Naive thymus-derived CD4-positive, alpha-beta T cell (primary cell): ENCODE data around the gene TRPV6. TPM values are rescaled to one million over a fixed set of nuclear protein-coding genes. Genes with fewer than 3 reads are reported as not detected.
A peak's percentile ranks its signal among the peaks of the same experiment; 100 is the strongest.

ENCODE experiments used
- ATAC-seq: fragments of 150-1000 bp; cut with Tn5 transposase; 2 replicates; pipeline ENCODE4 v1.10.0; 2021; ENCODE audit warnings: mild to moderate bottlenecking, moderate library complexity
- CTCF ChIA-PET: fragments of 350-600 bp; sonication (Branson Sonifier 250); formaldehyde crosslinking; loops from one replicate; lab custom pipeline; 2021; ENCODE audit warnings: antibody characterized with exemption; lab: Charles Lee
- POLR2A ChIA-PET: fragments of 350-600 bp; sonication (Branson Sonifier 250); formaldehyde crosslinking; loops from one replicate; lab custom pipeline; 2021; ENCODE audit warnings: antibody characterized with exemption, inconsistent platforms; lab: Charles Lee
- DNase-seq, 9 donors: peaks; one replicate each; pipeline versions ENCODE4 v3.0.0 to v3.0.0-alpha.2; 2020 to 2022; ENCODE audit warnings: mixed read lengths in 1 of 9
- H3K27ac ChIP-seq: one replicate; pipeline ENCODE4 v1.7.0; 2013; ENCODE audit warnings: mild to moderate bottlenecking, low read depth, low read length, moderate library complexity
- H3K27me3 ChIP-seq, 2 donors: one replicate each; pipeline ENCODE4 v1.7.0; 2013; ENCODE audit warnings: low read length in 2 of 2, mild to moderate bottlenecking in 2 of 2, moderate library complexity in 2 of 2; ENCODE audit not compliant: control insufficient read depth in 2 of 2, insufficient read depth in 2 of 2
- H3K36me3 ChIP-seq, 3 experiments: 1 replicate in 2 of 3; 2 replicates in 1 of 3; pipeline ENCODE4 v1.7.0; 2013; ENCODE audit warnings: low read length in 3 of 3, mild to moderate bottlenecking in 3 of 3, moderate library complexity in 1 of 3; ENCODE audit not compliant: insufficient read depth in 3 of 3, control insufficient read depth in 2 of 3
- H3K4me1 ChIP-seq, 2 donors: one replicate each; pipeline ENCODE4 v1.7.0; 2013; ENCODE audit warnings: low read length in 2 of 2, mild to moderate bottlenecking in 2 of 2, moderate library complexity in 1 of 2; ENCODE audit not compliant: control insufficient read depth in 2 of 2, insufficient read depth in 2 of 2
- H3K4me3 ChIP-seq: 2 replicates; pipeline ENCODE4 v1.7.0; 2013; ENCODE audit warnings: mild to moderate bottlenecking, low read length
- H3K9me3 ChIP-seq, 3 experiments: 1 replicate in 2 of 3; 2 replicates in 1 of 3; pipeline ENCODE4 v1.7.0; 2013; ENCODE audit warnings: low read length in 3 of 3; ENCODE audit not compliant: control insufficient read depth in 2 of 3
- H3K27ac Mint-ChIP-seq, 9 donors: one replicate each; pipeline ENCODE4 v1.8.0; 2020 to 2022; ENCODE audit warnings: mixed read lengths in 9 of 9, mild to moderate bottlenecking in 8 of 9, moderate library complexity in 5 of 9, inconsistent platforms in 2 of 9
- H3K27me3 Mint-ChIP-seq, 5 donors: one replicate each; pipeline ENCODE4 v1.8.0; 2021 to 2022; ENCODE audit warnings: mixed read lengths in 5 of 5, mild to moderate bottlenecking in 1 of 5
- H3K36me3 Mint-ChIP-seq, 5 donors: one replicate each; pipeline ENCODE4 v1.8.0; 2020 to 2022; ENCODE audit warnings: mixed read lengths in 5 of 5, mild to moderate bottlenecking in 3 of 5, inconsistent platforms in 1 of 5
- H3K4me1 Mint-ChIP-seq, 7 donors: one replicate each; pipeline ENCODE4 v1.8.0; 2020 to 2022; ENCODE audit warnings: mixed read lengths in 7 of 7, mild to moderate bottlenecking in 3 of 7, inconsistent platforms in 1 of 7
- H3K4me3 Mint-ChIP-seq, 10 donors: one replicate each; pipeline ENCODE4 v1.8.0; 2020 to 2022; ENCODE audit warnings: mild to moderate bottlenecking in 10 of 10, mixed read lengths in 10 of 10, moderate library complexity in 6 of 10, inconsistent platforms in 2 of 10
- H3K9me3 Mint-ChIP-seq, 11 donors: one replicate each; pipeline ENCODE4 v1.8.0; 2020 to 2022; ENCODE audit warnings: mixed read lengths in 11 of 11, mild to moderate bottlenecking in 4 of 11, inconsistent platforms in 1 of 11, moderate library complexity in 1 of 11
- intact Hi-C, 2 donors: fragments of 100-400 bp; cut with micrococcal nuclease; formaldehyde crosslinking; loops; one replicate each; pipeline ENCODE4 v1.15.1; 2023
- polyA plus RNA-seq, 2 donors: library from polyadenylated mRNA; unstranded; fragments of 300-500 nt; fragmentation: Illumina TruSeq; gene quantifications; one replicate each; pipeline ENCODE4 v1.2.3, GENCODE V29; 2021
- total RNA-seq, 6 experiments: library from RNA in 5 of 6; stranded (reverse) in 5 of 6; gene quantifications; 1 replicate in 5 of 6; 2 replicates in 1 of 6; pipeline ENCODE4 v1.2.3 and lab custom pipeline; 2021 to 2026

Gene TRPV6
- total and polyA plus RNA-seq, 7 experiments from 2014 or later, result 0.05 TPM; not detected in 6

GRCh38 chr7:142859829-142860228 lies 25.7 kb downstream of the TRPV6 start:
- H3K27ac Mint-ChIP-seq, result peak overlapping the region in 5 of 9 donors; percentile 7 to 81 (median 52)
- intact Hi-C loops, result no loop called here
- CTCF ChIA-PET, result interaction anchor here (0.6 to 2.2 kb wide), 4 partner anchors 21 to 355 kb away, joined by 3 to 5 read pairs (median 4); no protein-coding TSS in a partner anchor
- H3K9me3 Mint-ChIP-seq, result no peaks in the 10 kb centered on the region
- Histone ChIP-seq H3K27me3 (no peaks in the 10 kb centered on the region), H3K36me3 (peaks cover 0 to 26% (median 0%) of the 10 kb centered on the region in 3 experiments), H3K4me3 (no peak overlapping the region), H3K27ac (no peak overlapping the region), H3K4me1 (peaks cover 0 to 12% of the 10 kb centered on the region in 2 donors), H3K9me3 (no peaks in the 10 kb centered on the region)
- H3K27me3 Mint-ChIP-seq, result peaks cover 0 to 21% (median 0%) of the 10 kb centered on the region in 5 donors
- no peak for DNase-seq
- no peak overlapping the region for H3K4me3 Mint-ChIP-seq
- H3K36me3 Mint-ChIP-seq, result peaks cover 0 to 12% (median 0%) of the 10 kb centered on the region in 5 donors
- peaks cover 13 to 42% (median 32%) of the 10 kb centered on the region in 7 donors for H3K4me1 Mint-ChIP-seq
- no peak for ATAC-seq
- POLR2A ChIA-PET, result interaction anchor here (0.6 to 10.8 kb wide), 2 partner anchors 50 to 413 kb away, joined by 3 to 133 read pairs; no protein-coding TSS in a partner anchor

- H3K36me3 Mint-ChIP-seq, result peaks cover 0 to 8% (median 0%) of the 10 kb centered on the region in 5 donors
- peaks cover 13 to 40% (median 30%) of the 10 kb centered on the region in 7 donors for H3K4me1 Mint-ChIP-seq
- CTCF ChIA-PET, result interaction anchor here (0.6 to 2.2 kb wide), 2 partner anchors 73 to 356 kb away, joined by 3 to 5 read pairs; no protein-coding TSS in a partner anchor
- Histone ChIP-seq H3K9me3 (no peaks in the 10 kb centered on the region), H3K36me3 (peaks cover 0 to 28% (median 0%) of the 10 kb centered on the region in 3 experiments), H3K4me1 (peaks cover 0 to 12% of the 10 kb centered on the region in 2 donors), H3K27me3 (no peaks in the 10 kb centered on the region), H3K27ac (no peak overlapping the region), H3K4me3 (no peak overlapping the region)
- H3K9me3 Mint-ChIP-seq, result no peaks in the 10 kb centered on the region
- H3K27ac Mint-ChIP-seq, result peak overlapping the region in 5 of 9 donors; percentile 7 to 81 (median 52)
- POLR2A ChIA-PET, result interaction anchor here (0.9 to 10.8 kb wide), 2 partner anchors 11 to 49 kb away, joined by 3 to 133 read pairs; no protein-coding TSS in a partner anchor
- H3K4me3 Mint-ChIP-seq, result peak overlapping the region in 1 of 10 donors; percentile 21
- ATAC-seq (no peak), DNase-seq (no peak)
- intact Hi-C loops, result no loop called here
- H3K27me3 Mint-ChIP-seq, result peaks cover 0 to 21% (median 0%) of the 10 kb centered on the region in 5 donors
These were observed 26.1 kb downstream of the TRPV6 start for GRCh38 chr7:142859411-142859810.

GRCh38 chr7:142857625-142858024 lies 27.9 kb downstream of the TRPV6 start:
- Mint-ChIP-seq H3K27ac (peak overlapping the region in 5 of 9 donors; percentile 11 to 84 (median 59)), H3K36me3 (no peaks in the 10 kb centered on the region), H3K27me3 (peaks cover 0 to 24% (median 0%) of the 10 kb centered on the region in 5 donors), H3K4me3 (peak overlapping the region in 7 of 10 donors; percentile 5 to 92 (median 65)), H3K4me1 (peaks cover 16 to 48% (median 40%) of the 10 kb centered on the region in 7 donors), H3K9me3 (no peaks in the 10 kb centered on the region)
- Histone ChIP-seq H3K9me3 (no peaks in the 10 kb centered on the region), H3K36me3 (peaks cover 0 to 13% (median 0%) of the 10 kb centered on the region in 3 experiments), H3K27me3 (no peaks in the 10 kb centered on the region), H3K27ac (no peak overlapping the region), H3K4me3 (no peak overlapping the region), H3K4me1 (peaks cover 4 to 12% of the 10 kb centered on the region in 2 donors)
- CTCF ChIA-PET, result interaction anchor here (0.6 to 2.2 kb wide), 4 partner anchors 31 to 358 kb away, joined by 3 to 5 read pairs (median 4); no protein-coding TSS in a partner anchor
- intact Hi-C loops, result no loop called here
- POLR2A ChIA-PET, result interaction anchor here (0.5 to 10.8 kb wide), 4 partner anchors 10 to 56 kb away, joined by 3 to 133 read pairs (median 4); no protein-coding TSS in a partner anchor
- ATAC-seq, result no peak
- no peak for DNase-seq

- Histone ChIP-seq H3K4me1 (peaks cover 4 to 12% of the 10 kb centered on the region in 2 donors), H3K27ac (peak overlapping the region; percentile 22), H3K36me3 (peaks cover 0 to 5% (median 0%) of the 10 kb centered on the region in 3 experiments), H3K27me3 (no peaks in the 10 kb centered on the region), H3K9me3 (no peaks in the 10 kb centered on the region), H3K4me3 (peak overlapping the region; percentile 85)
- intact Hi-C loops, result no loop called here
- Mint-ChIP-seq H3K27ac (peak overlapping the region in 8 of 9 donors; percentile 56 to 85 (median 79)), H3K27me3 (peaks cover 0 to 24% (median 0%) of the 10 kb centered on the region in 5 donors), H3K4me3 (peak overlapping the region; percentile 58 to 92 (median 80)), H3K4me1 (peaks cover 16 to 53% (median 40%) of the 10 kb centered on the region in 7 donors), H3K9me3 (no peaks in the 10 kb centered on the region), H3K36me3 (no peaks in the 10 kb centered on the region)
- CTCF ChIA-PET, result interaction anchor here (0.6 to 3.2 kb wide), 6 partner anchors 10 to 358 kb away, joined by 3 to 24 read pairs (median 6); no protein-coding TSS in a partner anchor
- DNase-seq (peak in 1 of 9 donors; percentile 44), ATAC-seq (no peak)
- POLR2A ChIA-PET, result interaction anchor here (3.0 to 10.8 kb wide), 2 partner anchors 47 to 59 kb away, joined by 35 to 133 read pairs; no protein-coding TSS in a partner anchor
These were observed 28.8 kb downstream of the TRPV6 start for GRCh38 chr7:142856565-142857245.

- ATAC-seq, result no peak
- no peaks in the 10 kb centered on the region for H3K36me3 Mint-ChIP-seq
- ChIA-PET POLR2A (interaction anchor here (0.6 to 10.8 kb wide), 6 partner anchors 9 to 510 kb away, joined by 3 to 133 read pairs (median 4); no protein-coding TSS in a partner anchor), CTCF (interaction anchor here (1.0 to 3.2 kb wide), 7 partner anchors 10 to 359 kb away, joined by 3 to 24 read pairs (median 7); no protein-coding TSS in a partner anchor)
- intact Hi-C loops, result loop anchor here (2.0 kb wide), 2 partner anchors 17 to 41 kb away; no protein-coding TSS in a partner anchor
- H3K4me3 Mint-ChIP-seq, result peak overlapping the region; percentile 58 to 92 (median 80)
- peak in 2 of 9 donors; percentile 5 for DNase-seq
- H3K36me3 ChIP-seq, result peaks cover 0 to 5% (median 0%) of the 10 kb centered on the region in 3 experiments
- H3K27me3 Mint-ChIP-seq, result peaks cover 0 to 29% (median 0%) of the 10 kb centered on the region in 5 donors
- peak overlapping the region; percentile 42 to 85 (median 78) for H3K27ac Mint-ChIP-seq
- peak overlapping the region; percentile 85 for H3K4me3 ChIP-seq
- peaks cover 16 to 60% (median 46%) of the 10 kb centered on the region in 7 donors for H3K4me1 Mint-ChIP-seq
- H3K4me1 ChIP-seq, result peaks cover 4 to 12% of the 10 kb centered on the region in 2 donors
- no peaks in the 10 kb centered on the region for H3K9me3 Mint-ChIP-seq
- H3K27ac ChIP-seq, result peak overlapping the region; percentile 69
- no peaks in the 10 kb centered on the region for H3K27me3 ChIP-seq
- no peaks in the 10 kb centered on the region for H3K9me3 ChIP-seq
These were observed 29.6 kb downstream of the TRPV6 start for GRCh38 chr7:142855756-142856564.
